ENCODE data around the gene CLIP4.
A peak's percentile ranks its signal among the peaks of the same experiment; 100 is the strongest.

CLIP4 gene

GRCh38 chr2:29207352-29208148 lies 92.3 kb downstream of the CLIP4 start:
- no peak for DNase-seq
- in situ Hi-C loops (cut with HindIII; ENCODE audit: low pct_ligation_motif_present, low pct_unique_long_range_greater_than_20kb, low sequenced_read_pairs): no loop called here

GRCh38 chr2:29209551-29209950 lies 94.3 kb downstream of the CLIP4 start:
- no peak for DNase-seq
- in situ Hi-C loops (cut with HindIII; ENCODE audit: low pct_ligation_motif_present, low pct_unique_long_range_greater_than_20kb, low sequenced_read_pairs): no loop called here

DNA sequence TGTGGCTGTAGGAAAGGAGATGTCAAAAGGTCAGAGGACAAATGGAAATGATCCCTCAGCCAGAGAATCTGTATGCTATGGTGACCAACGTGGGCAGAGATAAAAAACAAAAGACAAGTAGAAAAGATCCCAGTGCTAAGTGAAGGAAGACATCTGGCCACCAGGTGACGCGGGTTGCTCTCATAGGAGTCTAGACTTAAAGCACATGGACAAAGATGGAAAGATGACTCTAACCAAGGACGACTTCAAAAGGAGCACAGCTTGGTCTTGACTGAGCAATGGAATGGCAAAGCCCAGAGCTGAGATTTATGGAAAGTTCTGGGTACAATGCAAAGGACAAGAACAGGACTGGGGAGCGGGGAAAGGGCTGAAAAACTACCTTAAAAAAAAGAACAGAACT lies 96.8 kb downstream of the CLIP4 start:
- in situ Hi-C loops (cut with HindIII; ENCODE audit: low pct_ligation_motif_present, low pct_unique_long_range_greater_than_20kb, low sequenced_read_pairs): no loop called here
- DNase-seq: no peak

DNA sequence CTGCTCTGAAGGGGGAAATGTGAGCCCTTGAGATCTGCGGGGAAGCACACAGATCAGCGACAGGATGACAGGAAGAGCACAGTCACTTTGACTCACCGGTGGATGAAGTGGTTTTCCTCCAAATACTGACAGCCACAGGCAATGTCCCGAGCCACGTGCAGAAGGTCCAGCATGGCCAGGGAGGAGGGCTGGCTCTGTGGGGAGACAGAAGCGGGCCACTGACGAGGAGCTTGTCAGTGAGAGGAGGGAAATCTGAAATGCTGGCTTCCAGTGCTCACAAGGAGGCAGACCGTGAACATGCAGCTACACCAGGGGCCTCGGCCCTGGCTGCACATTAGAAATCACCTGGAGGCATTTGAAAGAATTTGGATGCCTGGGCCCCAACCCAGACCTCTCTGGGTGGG lies 98.7 kb downstream of the CLIP4 start:
- DNase-seq: no peak
- in situ Hi-C loops (cut with HindIII; ENCODE audit: low pct_ligation_motif_present, low pct_unique_long_range_greater_than_20kb, low sequenced_read_pairs): no loop called here

- DNase-seq: no peak
- in situ Hi-C loops (cut with HindIII; ENCODE audit: low pct_ligation_motif_present, low pct_unique_long_range_greater_than_20kb, low sequenced_read_pairs): no loop called here
Measured at GRCh38 chr2:29215073-29215472, 99.9 kb downstream of the CLIP4 start.

- in situ Hi-C loops (cut with HindIII; ENCODE audit: low pct_ligation_motif_present, low pct_unique_long_range_greater_than_20kb, low sequenced_read_pairs): no loop called here
- DNase-seq: no peak
Measured at GRCh38 chr2:29215739-29216608, 100.8 kb downstream of the CLIP4 start.

DNA sequence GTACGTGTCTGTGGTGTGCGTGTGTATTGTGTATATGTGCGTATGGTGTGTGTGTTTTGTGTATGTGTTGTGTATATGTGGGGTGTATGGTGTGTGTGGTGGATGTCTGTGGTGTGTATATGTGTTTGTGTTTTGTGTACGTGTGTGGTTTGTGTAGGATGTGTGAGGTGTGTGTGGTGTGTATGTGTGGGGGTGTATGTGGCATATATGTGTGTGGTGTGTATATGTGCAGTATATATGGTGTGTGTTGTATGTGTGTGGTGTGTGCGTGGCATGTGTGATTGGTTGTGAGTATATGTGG lies 101.3 kb downstream of the CLIP4 start:
- in situ Hi-C loops (cut with HindIII; ENCODE audit: low pct_ligation_motif_present, low pct_unique_long_range_greater_than_20kb, low sequenced_read_pairs): no loop called here
- no peak for DNase-seq

DNA sequence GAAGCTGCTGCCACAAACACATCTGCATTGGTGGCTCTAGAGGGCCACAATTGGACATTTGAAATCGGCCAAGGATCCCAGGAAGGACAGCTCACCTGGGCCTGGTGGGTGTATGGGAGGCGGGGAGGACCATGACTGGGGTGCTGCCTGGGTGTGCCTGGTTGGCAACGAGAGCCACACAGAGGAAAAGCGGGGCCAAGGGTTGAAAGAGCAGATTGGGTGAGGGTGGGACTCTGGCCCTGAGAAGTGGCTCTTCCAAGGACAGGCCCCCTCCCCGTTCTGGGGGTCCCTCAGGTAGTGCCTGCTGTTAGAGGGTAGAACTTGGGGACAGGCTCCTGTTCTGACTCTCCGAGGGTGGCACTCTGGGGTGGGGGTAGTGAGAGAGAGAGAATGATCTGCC lies 102.9 kb downstream of the CLIP4 start:
- DNase-seq: no peak
- in situ Hi-C loops (cut with HindIII; ENCODE audit: low pct_ligation_motif_present, low pct_unique_long_range_greater_than_20kb, low sequenced_read_pairs): no loop called here

DNA sequence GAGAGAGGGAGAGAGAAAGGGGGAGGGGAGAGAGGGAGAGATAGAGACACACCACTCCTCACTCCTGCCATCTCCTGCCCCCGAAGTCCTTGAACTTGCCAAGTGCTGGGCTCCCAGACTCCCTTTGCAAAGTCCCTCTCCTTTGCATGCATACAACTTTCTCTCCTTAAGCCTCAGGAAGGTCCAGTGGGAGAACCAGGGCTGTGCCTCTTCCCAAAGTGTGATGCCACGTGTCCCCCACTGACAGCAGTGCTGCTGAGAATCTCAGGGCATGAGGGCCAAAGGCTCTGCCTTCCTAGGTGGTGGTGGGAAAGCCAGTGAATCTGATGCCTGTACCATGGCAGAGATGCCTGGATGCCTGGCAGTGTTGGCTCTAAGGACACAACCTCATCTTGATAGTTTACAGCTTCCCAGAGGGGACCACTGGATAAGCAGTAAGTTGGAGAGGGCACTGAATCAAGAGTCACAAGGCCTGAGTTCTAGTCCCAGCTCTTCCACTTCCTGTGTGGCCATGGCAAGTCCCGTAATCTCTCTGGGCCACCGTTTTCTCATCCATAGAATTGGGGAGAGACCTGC lies 103.4 kb downstream of the CLIP4 start:
- in situ Hi-C loops (cut with HindIII; ENCODE audit: low pct_ligation_motif_present, low pct_unique_long_range_greater_than_20kb, low sequenced_read_pairs): no loop called here
- DNase-seq: no peak

- DNase-seq: no peak
- in situ Hi-C loops (cut with HindIII; ENCODE audit: low pct_ligation_motif_present, low pct_unique_long_range_greater_than_20kb, low sequenced_read_pairs): no loop called here
Measured at GRCh38 chr2:29219374-29219773, 104.2 kb downstream of the CLIP4 start.

GRCh38 chr2:29220506-29221270 lies 105.5 kb downstream of the CLIP4 start:
- in situ Hi-C loops (cut with HindIII; ENCODE audit: low pct_ligation_motif_present, low pct_unique_long_range_greater_than_20kb, low sequenced_read_pairs): no loop called here

DNA sequence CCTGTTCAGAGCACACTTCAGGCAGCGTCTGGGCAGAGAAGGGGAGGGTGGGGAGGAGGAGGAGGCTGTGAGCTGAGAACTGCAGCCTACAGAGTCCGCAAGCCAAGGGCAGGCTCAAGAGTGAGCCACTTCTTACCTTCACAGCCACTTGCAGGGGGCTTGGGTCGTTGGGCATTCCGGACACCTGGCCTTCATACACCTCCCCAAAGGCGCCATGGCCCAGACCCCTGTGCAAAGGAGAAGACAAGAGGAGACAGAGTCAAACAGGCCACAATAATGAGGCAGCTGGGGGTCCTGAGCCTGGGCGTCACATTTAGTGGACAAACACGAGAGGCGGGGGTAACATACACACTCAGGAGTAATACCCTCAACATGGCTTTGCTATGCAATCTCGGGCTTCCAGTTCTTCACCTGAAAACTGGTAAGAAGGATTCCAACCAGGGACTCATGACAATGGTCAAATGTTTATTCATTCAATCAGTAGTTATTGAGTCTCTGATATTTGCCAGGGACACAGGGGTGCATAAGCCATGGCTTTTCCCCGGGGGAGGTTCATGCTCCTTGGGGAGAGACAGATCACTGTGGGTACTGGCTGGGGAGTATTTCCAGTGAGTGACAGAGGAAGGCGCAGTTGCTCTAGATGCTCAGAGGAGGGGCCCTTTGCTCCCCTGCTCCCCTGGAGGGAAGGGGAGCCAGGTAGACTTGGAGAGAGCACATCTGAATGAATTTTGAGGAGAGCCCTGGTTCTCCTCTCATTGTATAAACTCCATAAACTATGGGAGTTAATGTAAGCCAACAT lies 107.4 kb downstream of the CLIP4 start:
- no peak for DNase-seq
- in situ Hi-C loops (cut with HindIII; ENCODE audit: low pct_ligation_motif_present, low pct_unique_long_range_greater_than_20kb, low sequenced_read_pairs): no loop called here

More at GRCh38 chr2:29220506-29221270, 105.5 kb downstream of the CLIP4 start:
- no peak for DNase-seq

GRCh38 chr2:29223257-29223656 lies 108.0 kb downstream of the CLIP4 start:
- in situ Hi-C loops (cut with HindIII; ENCODE audit: low pct_ligation_motif_present, low pct_unique_long_range_greater_than_20kb, low sequenced_read_pairs): no loop called here
- no peak for DNase-seq

- DNase-seq: peak; percentile 56
- in situ Hi-C loops (cut with HindIII; ENCODE audit: low pct_ligation_motif_present, low pct_unique_long_range_greater_than_20kb, low sequenced_read_pairs): no loop called here
Measured at GRCh38 chr2:29223851-29224692, 108.9 kb downstream of the CLIP4 start.

- in situ Hi-C loops (cut with HindIII; ENCODE audit: low pct_ligation_motif_present, low pct_unique_long_range_greater_than_20kb, low sequenced_read_pairs): no loop called here
- no peak for DNase-seq
Measured at GRCh38 chr2:29224693-29225551, 109.7 kb downstream of the CLIP4 start.

GRCh38 chr2:29225814-29226213 lies 110.6 kb downstream of the CLIP4 start:
- no peak for DNase-seq
- in situ Hi-C loops (cut with HindIII; ENCODE audit: low pct_ligation_motif_present, low pct_unique_long_range_greater_than_20kb, low sequenced_read_pairs): no loop called here

- in situ Hi-C loops (cut with HindIII; ENCODE audit: low pct_ligation_motif_present, low pct_unique_long_range_greater_than_20kb, low sequenced_read_pairs): no loop called here
- DNase-seq: no peak
Measured at GRCh38 chr2:29226375-29226774, 111.2 kb downstream of the CLIP4 start.

Data from ACHN (cell line).